Amniotic stem cell (primary cell): ENCODE data around the gene ADRA1B.

Experiments used
- DNase-seq: peaks from one replicate; lab custom pipeline; 2025; lab: John Stamatoyannopoulos, UW

ADRA1B gene

GRCh38 chr5:159901772-159902171, 14.5 kb upstream of the ADRA1B start:
- DNase-seq: no peak

DNA sequence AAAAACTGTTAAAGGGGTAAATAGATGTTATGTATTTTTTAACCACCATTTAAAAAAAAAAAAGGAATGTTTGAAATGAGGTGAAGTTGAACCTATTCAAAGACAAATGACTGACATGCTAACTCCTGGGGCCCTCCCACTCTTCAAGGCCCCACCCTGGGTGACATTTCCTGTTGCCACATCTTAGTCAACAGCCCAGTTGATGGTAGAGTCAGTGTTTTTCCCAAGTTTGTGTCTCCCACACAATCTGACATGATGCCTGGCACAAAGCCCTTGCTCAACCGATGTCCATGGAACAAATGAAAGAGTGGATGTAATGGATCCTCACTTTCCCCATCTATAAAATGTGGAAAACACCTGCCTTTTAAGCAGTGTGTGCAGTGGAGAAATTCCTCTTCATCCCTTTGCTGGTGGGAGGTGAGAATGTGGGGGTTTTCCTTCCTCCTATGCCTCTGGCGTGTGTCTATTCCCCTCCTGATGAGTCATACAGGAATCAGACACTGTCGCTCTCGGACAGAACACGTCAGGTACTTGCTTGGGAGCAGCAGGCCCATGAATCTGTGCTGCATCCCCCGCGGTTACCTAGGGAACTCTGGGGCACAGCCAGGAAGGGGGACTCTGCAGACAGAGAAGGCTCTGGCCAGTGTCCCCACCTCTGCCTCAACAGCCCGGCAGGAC, 13.7 kb upstream of the ADRA1B start:
- no peak for DNase-seq

DNA sequence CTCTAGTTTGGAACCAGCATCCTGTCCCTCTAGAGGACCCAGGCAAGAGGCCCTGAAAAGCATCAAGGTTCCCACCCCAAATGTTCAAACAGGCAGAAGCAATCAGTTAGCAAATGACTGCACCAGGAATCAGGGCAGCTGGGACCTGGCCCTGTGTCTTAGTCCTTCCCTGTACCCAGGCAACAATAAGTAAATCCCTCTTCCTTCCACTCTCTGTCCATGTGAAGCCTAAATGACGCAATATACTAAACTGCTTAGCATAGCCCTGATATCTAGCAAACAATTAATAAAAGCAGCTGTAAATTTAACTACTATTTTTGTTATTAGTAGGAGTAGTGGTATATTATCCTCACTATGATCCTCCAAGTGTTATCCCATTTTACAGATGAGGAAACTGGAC, 13.2 kb upstream of the ADRA1B start:
- no peak for DNase-seq

DNA sequence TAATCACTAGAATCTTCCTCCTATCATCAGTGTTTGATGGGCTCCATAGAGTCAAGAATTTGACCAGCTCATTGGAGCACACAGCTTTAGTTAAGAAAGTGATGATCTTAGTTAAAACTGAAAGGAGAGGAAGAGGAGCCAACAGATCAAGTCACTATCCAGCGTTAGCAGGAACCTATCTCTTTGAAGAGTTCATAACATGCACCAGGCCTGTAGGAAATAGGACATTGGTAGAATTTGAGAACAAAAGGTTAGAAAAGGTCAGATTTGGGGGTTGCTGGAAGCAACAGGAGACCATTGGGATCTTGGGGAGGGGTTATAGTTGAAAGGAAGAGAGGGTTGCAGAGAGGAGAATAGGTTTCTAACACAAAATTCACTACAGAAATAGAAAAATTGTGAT, 11.4 kb upstream of the ADRA1B start:
- DNase-seq: no peak

DNA sequence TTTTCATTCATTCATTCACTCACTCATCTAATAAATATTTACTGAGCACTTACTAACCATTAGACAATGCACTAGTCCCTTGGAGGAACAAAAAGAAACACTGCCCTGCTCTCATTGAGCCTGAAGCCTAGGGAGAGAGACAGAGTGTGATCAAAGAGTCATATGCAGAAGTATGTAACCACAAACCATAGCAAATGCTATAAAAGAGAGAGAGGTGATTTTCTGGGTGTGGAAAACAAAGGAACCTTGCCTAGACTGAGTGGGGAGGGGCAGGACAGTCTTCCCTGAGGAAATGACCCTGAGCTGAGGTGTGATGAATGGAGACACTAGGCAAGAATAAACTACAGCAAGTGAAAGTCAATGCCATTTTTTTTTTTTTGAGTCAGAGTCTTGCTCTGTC, 10.8 kb upstream of the ADRA1B start:
- no peak for DNase-seq

- DNase-seq: no peak
These were observed 9.8 kb upstream of the ADRA1B start for GRCh38 chr5:159906463-159906862.

DNA sequence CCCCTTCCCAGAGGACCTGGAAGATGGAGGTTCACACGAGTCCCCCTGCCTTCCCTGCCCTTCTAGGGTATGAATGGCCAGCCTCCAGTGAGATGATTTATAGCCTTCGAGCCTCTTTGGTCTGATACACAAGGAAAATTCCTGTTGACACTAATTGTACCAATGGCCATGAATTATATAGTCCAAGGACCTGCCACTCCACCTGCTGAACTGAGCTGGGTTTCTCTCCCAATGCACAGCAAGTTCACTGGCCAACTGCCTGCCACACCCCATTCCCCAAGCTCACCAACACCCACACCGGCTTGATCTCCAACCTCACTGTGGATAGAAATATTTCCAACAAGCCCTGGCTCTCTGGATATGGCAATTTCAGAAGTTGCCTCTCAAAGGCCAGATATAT, 9.3 kb upstream of the ADRA1B start:
- no peak for DNase-seq

DNA sequence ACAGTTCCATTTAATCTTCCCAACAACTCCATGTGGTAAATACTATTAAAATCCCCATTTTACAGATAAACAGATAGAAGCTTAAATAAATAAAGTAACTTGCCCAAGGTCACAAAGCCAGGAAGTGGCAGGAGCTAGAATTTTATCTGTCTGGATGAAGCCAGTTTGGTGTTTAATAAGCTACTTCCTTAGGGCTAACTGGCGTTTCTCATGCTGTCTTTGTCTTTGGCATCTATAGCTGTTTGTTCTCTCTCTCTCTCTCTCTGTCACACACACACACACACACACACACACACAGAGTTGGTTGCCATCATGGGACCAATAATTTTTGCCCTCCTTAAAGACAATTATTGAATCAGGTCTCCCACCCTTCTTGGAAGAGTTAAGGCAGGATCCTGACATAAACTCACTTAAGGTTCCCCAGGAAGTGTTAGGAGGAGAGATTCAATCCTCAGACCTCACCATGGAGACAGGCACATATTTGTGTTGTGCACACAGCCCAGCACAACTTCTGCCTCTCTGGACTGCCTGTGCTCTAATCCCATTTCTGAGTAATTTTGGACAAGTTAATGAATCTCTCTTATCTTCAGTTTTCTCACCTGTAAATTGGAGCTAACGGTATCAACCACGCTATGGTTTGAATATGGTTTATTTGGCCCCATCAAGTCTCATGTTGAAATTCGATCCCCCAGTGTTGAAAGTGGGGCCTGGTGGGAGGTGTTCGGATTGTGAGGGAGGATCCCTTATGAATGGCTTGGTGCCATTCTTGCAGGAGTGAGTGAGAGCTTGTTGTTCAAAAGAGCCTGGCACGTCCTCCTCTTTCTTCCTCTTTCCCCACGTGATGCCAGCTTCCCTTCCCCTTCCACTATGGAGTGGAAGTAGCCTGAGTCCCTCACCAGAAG, 8.3 kb upstream of the ADRA1B start:
- DNase-seq: no peak

- no peak for DNase-seq
These were observed 7.7 kb upstream of the ADRA1B start for GRCh38 chr5:159908591-159908940.

DNA sequence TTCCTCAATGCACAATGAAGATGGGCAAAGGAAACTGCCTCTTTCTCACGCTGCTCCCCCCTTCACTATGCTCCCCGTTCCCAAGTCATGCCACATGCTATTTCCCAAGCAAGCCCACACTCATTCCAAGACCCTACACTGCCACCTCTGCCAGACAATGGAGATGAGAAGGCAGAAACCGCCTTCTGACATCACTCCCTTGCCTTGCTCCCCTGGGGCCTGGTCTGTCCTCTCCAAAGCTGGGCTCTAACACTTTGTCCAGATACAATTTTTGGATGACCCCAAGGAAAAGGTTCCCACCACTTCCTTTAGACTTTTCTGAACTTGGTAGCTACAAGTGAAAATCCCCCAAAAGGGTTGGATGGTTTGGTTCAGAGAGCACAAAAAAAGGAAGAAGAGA, 7.2 kb upstream of the ADRA1B start:
- DNase-seq: no peak

GRCh38 chr5:159910207-159910842, 6.0 kb upstream of the ADRA1B start:
- no peak for DNase-seq

GRCh38 chr5:159910843-159911229, 5.4 kb upstream of the ADRA1B start:
- no peak for DNase-seq

DNA sequence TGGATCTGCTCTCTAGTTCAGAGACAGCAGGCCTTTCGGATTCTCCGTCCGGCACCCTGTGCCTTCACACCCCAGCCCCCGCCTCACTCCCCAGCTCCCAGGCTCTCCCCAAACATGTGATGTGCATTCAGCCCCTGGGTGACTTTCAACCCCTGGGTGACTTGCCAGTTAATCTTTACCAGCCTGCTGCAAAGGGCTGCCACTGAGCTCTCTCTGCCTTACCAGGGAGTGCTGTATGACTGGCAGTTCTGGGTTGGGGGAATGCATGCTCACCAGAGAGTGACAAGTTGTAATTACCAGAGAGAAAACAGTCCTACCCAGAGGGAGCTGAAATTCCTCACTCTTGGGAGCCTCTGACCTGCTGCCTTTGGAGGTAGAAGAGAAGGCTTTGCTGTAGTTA, 4.9 kb upstream of the ADRA1B start:
- no peak for DNase-seq

DNA sequence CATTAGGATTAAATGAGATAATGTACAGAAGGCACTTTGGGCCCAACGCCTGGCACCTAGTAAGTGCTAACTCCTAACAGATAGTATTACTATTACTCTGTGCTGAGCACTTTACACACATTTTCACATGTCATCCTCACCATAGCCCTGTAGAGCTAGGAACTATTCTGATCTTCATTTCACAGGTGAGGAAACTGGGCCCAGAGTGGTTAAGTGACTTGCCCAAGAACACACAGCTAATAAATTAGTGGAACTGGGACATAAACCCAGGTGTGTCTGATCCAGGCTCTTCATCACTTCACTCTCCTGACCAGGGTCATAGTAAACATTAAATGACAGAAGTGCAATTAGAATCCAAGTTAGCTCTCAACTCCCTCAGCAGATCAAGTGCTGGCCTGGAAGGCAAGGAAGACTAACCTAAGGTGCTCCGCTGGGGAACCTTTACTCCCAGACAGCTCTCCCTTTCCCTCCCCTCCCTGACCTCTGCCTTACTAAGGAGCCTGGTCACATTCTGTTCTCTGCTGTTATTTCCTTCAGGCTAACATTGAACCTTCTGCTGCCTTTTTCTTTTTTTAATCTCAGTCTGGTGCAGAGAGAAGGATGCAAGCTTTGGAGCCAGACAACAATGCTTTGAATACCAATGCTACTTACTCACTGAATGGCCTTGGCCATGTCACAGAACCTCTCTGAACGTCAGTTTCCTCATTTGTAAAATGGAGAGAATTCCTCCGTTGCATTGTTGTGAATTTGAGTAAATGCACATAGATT, 4.1 kb upstream of the ADRA1B start:
- DNase-seq: peak; percentile 37

DNA sequence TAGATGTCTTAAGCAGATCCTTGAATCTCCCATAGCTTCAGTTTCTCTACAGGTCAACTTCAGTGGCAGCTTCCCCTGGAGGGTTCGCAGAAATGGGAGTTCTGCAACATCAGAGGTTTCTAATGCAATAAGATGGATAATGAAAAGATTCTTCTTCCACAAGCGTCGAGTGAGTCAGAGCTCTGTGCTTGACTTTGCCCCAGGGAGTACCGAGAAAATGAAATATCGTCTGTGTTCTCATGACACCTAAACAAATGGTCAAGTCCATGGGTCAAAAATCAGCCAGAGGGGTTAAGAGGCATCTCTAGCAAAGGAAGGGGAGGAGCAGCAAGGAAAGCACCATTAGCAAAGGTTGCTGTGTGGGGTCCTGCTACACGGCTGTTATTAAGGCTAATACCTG, 3.2 kb upstream of the ADRA1B start:
- peak; percentile 56 for DNase-seq

GRCh38 chr5:159913501-159913900, 2.8 kb upstream of the ADRA1B start:
- DNase-seq: no peak

- no peak for DNase-seq
These were observed 819 bp downstream of the ADRA1B start for GRCh38 chr5:159916841-159917761.

- no peak for DNase-seq
These were observed 1.7 kb downstream of the ADRA1B start for GRCh38 chr5:159917994-159918393.

GRCh38 chr5:159921721-159922120, 5.4 kb downstream of the ADRA1B start:
- DNase-seq: no peak

DNA sequence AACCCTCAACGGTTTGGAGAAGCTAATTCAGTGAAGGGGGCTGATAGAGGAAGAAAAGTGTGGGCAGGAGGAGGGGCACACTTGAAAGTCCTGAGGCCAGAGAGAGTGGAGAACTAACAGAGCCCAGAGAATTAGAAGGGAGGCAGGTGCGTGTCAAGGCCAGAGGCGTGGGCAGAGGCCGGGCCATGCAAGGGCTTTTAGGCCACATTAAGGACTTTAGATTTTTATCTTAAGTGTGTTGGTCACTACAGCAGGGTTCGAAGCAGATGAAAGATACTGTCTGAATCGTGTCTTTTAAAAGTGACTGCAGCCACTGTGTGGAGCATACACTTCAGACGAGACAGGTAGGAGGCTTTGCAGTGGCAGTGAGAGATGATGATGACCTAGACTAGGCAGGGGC, 6.7 kb downstream of the ADRA1B start:
- DNase-seq: no peak
